B cell (primary cell): Measurements from ENCODE around the gene EIF2A. TPM values are rescaled to one million over a fixed set of nuclear protein-coding genes. Genes with fewer than 3 reads are reported as not detected.

Source experiments
- ATAC-seq: fragments of 200-7000 bp; cut with Tn5 transposase; one replicate; pipeline ENCODE4 v1.10.0; 2021; ENCODE audit warnings: low read depth, mild to moderate bottlenecking, moderate number of reproducible peaks, moderate library complexity
- CTCF ChIA-PET: fragments of 350-600 bp; sonication (Branson Sonifier 250); formaldehyde crosslinking; loops from one replicate; lab custom pipeline; 2021; ENCODE audit warnings: antibody characterized with exemption, inconsistent platforms; lab: Charles Lee
- POLR2A ChIA-PET: fragments of 350-600 bp; sonication (Branson Sonifier 250); formaldehyde crosslinking; loops from one replicate; lab custom pipeline; 2021; ENCODE audit warnings: antibody characterized with exemption; lab: Charles Lee
- DNase-seq: peaks from one replicate; pipeline ENCODE4 v3.0.0; 2013
- H2AFZ ChIP-seq: 2 replicates; pipeline ENCODE4 v1.6.1; 2012; ENCODE audit warnings: mild to moderate bottlenecking, low read depth, low read length; ENCODE audit not compliant: insufficient read depth, poor library complexity, severe bottlenecking
- H3K27ac ChIP-seq, 2 donors: 1 replicate in 1 of 2; 2 replicates in 1 of 2; pipeline ENCODE4 v1.5.1; 2012 to 2013; ENCODE audit warnings: low read length in 2 of 2, mild to moderate bottlenecking in 2 of 2, moderate library complexity in 1 of 2
- H3K27me3 ChIP-seq, 4 experiments: fragments of 200-600 bp in 1 of 4; sonication (generic) in 1 of 4; replicated peaks in 1 of 4; 1 replicate in 2 of 4; 2 replicates in 2 of 4; pipeline versions ENCODE4 v1.6.1 to v1.7.0; 2013 to 2016; ENCODE audit warnings: low read length in 3 of 4, mild to moderate bottlenecking in 2 of 4, mixed read lengths in 1 of 4, moderate library complexity in 1 of 4; ENCODE audit not compliant: insufficient read depth in 4 of 4, control insufficient read depth in 3 of 4; ENCODE audit errors: control extremely low read depth in 1 of 4
- H3K36me3 ChIP-seq, 2 experiments: replicated peaks in 1 of 2; 1 replicate in 1 of 2; 2 replicates in 1 of 2; pipeline versions ENCODE4 v1.6.1 to v1.7.1; 2013; ENCODE audit warnings: low read length in 1 of 2; ENCODE audit not compliant: insufficient read depth in 2 of 2, control insufficient read depth in 1 of 2; ENCODE audit errors: control extremely low read depth in 1 of 2, extremely low read depth in 1 of 2
- H3K4me1 ChIP-seq, 2 donors: fragments of 200-600 bp in 1 of 2; sonication (generic) in 1 of 2; 1 replicate in 1 of 2; 2 replicates in 1 of 2; pipeline versions ENCODE4 v1.5.1 to v1.6.1; 2013 to 2017; ENCODE audit warnings: low read length in 2 of 2; ENCODE audit not compliant: control insufficient read depth in 2 of 2, insufficient read depth in 2 of 2
- H3K4me2 ChIP-seq: replicated peaks from 2 replicates; pipeline ENCODE3; 2012; ENCODE audit warnings: mild to moderate bottlenecking, low read depth, low read length; ENCODE audit not compliant: poor library complexity, severe bottlenecking
- H3K4me3 ChIP-seq, 5 experiments: fragments of 200-600 bp in 1 of 5; sonication (generic) in 1 of 5; 1 replicate in 3 of 5; 2 replicates in 2 of 5; pipeline versions ENCODE4 v1.5.1 to v1.7.0; 2011 to 2016; ENCODE audit warnings: low read length in 4 of 5, mild to moderate bottlenecking in 4 of 5, low read depth in 2 of 5, control low read depth in 1 of 5, moderate library complexity in 1 of 5; ENCODE audit not compliant: insufficient read depth in 1 of 5; ENCODE audit errors: control extremely low read depth in 1 of 5, extremely low read depth in 1 of 5
- H3K79me2 ChIP-seq: fragments of 200-600 bp; sonication (generic); one replicate; pipeline ENCODE4 v1.6.0; 2016; ENCODE audit warnings: low read length; ENCODE audit not compliant: control insufficient read depth, insufficient read depth
- H3K9ac ChIP-seq: fragments of 200-600 bp; sonication (generic); 2 replicates; pipeline ENCODE4 v1.6.1; 2017; ENCODE audit warnings: mild to moderate bottlenecking, low read length, moderate library complexity
- H3K9me3 ChIP-seq, 3 donors: one replicate each; pipeline versions ENCODE4 v1.6.1 to v1.7.1; 2013; ENCODE audit warnings: low read length in 2 of 3; ENCODE audit not compliant: control insufficient read depth in 2 of 3, insufficient read depth in 1 of 3; ENCODE audit errors: control extremely low read depth in 1 of 3
- H4K20me1 ChIP-seq: 2 replicates; pipeline ENCODE4 v1.6.0; 2012; ENCODE audit warnings: mild to moderate bottlenecking, low read length; ENCODE audit not compliant: insufficient read depth, control insufficient read depth, poor library complexity, severe bottlenecking
- H3K27ac Mint-ChIP-seq: one replicate; pipeline ENCODE4 v1.8.0; 2021; ENCODE audit warnings: mixed read lengths
- H3K27me3 Mint-ChIP-seq: one replicate; pipeline ENCODE4 v1.8.0; 2021; ENCODE audit warnings: mixed read lengths
- H3K4me1 Mint-ChIP-seq: one replicate; pipeline ENCODE4 v1.8.0; 2021; ENCODE audit warnings: mixed read lengths
- H3K4me3 Mint-ChIP-seq: one replicate; pipeline ENCODE4 v1.8.0; 2021; ENCODE audit warnings: mixed read lengths
- H3K9me3 Mint-ChIP-seq: one replicate; pipeline ENCODE4 v1.8.0; 2022; ENCODE audit warnings: mixed read lengths; ENCODE audit not compliant: insufficient read depth
- CTCF ChIP-seq: fragments of 200-600 bp; IDR thresholded peaks from one replicate; pipeline ENCODE4 v1.8.0; 2022; ENCODE audit warnings: antibody characterized with exemption, mild to moderate bottlenecking
- EZH2 ChIP-seq: IDR thresholded peaks from 2 replicates; pipeline ENCODE4 v1.6.1; 2012; ENCODE audit warnings: borderline replicate concordance, low read depth, mild to moderate bottlenecking, moderate library complexity, low read length; ENCODE audit not compliant: insufficient read depth, poor library complexity, severe bottlenecking
- WGBS: methylation state at CpG from one replicate; pipeline ENCODE4 v1.1.5; 2013; ENCODE audit warnings: missing lambda C conversion rate; ENCODE audit not compliant: insufficient coverage; 5-methylcytosine and 5-hydroxymethylcytosine counted together
- intact Hi-C: fragments of 100-400 bp; cut with micrococcal nuclease; formaldehyde crosslinking; loops from one replicate; pipeline ENCODE4 v1.10.0; 2022
- polyA plus RNA-seq: library from polyadenylated mRNA; depleted of rRNA; stranded (reverse); fragments of >200 nt; gene quantifications from 2 replicates; pipeline ENCODE4 v1.2.3, GENCODE V29; 2012
- total RNA-seq, 2 donors: library from RNA; stranded (reverse); fragments of 120-200 nt in 1 of 2; gene quantifications; 1 replicate in 1 of 2; 2 replicates in 1 of 2; pipeline versions ENCODE4 v1.2.3 to v1.2.4, GENCODE V29; 2013 to 2022

EIF2A gene
- total and polyA plus RNA-seq, 2 donors (not counting 1 experiment from before 2014, with no cell fraction given): 63.4 to 78.8 TPM

DNA sequence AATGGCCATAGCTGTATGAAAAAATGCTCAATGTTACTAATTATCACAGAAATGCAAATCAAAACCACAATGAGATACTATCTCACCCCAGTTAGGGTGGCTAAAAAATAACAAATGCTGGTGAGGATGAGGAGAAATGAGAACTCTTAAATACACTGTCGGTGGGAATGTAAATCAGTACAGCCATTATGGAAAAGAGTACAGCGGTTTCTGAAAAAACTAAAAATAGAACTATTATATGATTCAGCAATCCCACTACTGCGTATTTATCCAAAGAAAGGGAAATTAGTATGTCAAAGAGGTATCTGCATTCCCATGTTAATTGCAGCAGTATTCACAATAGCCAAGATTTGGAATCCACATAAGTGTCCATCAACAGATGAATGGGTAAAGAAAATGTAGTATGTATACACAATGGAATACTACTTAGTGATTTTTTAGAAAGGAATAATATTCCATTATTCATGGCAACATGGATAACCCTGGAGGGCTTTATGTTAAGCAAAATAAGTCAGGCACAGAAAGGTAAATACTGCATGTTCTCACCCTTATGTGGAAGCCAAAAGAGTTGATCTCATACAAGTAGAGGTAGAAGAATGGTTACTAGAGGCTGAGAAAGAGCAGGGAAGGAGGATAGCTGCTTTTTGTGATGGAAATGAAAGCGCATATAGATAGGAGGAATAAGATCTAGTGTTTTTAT is 35.3 kb upstream of the EIF2A start:
- ATAC-seq: no peak
- intact Hi-C loops: no loop called here
- H3K4me3 Mint-ChIP-seq: no peak overlapping the region

More for the DNA sequence above, 35.3 kb upstream of the EIF2A start:
- TF ChIP-seq CTCF (no peak), EZH2 (no peak)
- no peaks in the 10 kb centered on the region for H3K4me1 Mint-ChIP-seq
- POLR2A ChIA-PET: no interaction called here
- Histone ChIP-seq H3K36me3 (no peaks in the 10 kb centered on the region), H2AFZ (no peak overlapping the region), H4K20me1 (no peaks in the 10 kb centered on the region), H3K27ac (no peak overlapping the region), H3K4me3 (no peak overlapping the region), H3K4me1 (no peaks in the 10 kb centered on the region), H3K27me3 (peaks cover 0 to 2% (median 0%) of the 10 kb centered on the region in 4 experiments), H3K4me2 (no peak overlapping the region), H3K9ac (no peak overlapping the region), H3K9me3 (peaks cover 0 to 1% (median 0%) of the 10 kb centered on the region in 3 donors), H3K79me2 (no peaks in the 10 kb centered on the region)
- H3K27me3 Mint-ChIP-seq: peaks cover 37% of the 10 kb centered on the region
- WGBS: no CpG with 5 or more reads among the region's 4 CpGs
- no peak for DNase-seq
- H3K9me3 Mint-ChIP-seq: peaks cover 2% of the 10 kb centered on the region
- H3K27ac Mint-ChIP-seq: no peak overlapping the region
- CTCF ChIA-PET: no interaction called here
